Activated T-cell treated with anti-CD3 and anti-CD28 coated beads, Interleukin-2, amount 50 U/mL, for 4 hours (primary cell): Measurements from ENCODE around the gene ATP8A2. TPM values are rescaled to one million over a fixed set of nuclear protein-coding genes. Genes with fewer than 3 reads are reported as not detected.

Experiments
- ATAC-seq, 2 donors: fragments of 200-7000 bp; cut with Tn5 transposase; one replicate each; pipeline ENCODE4 v1.10.0; 2021
- DNase-seq: peaks from one replicate; pipeline ENCODE4 v3.0.0-alpha.2; 2020
- H3K27me3 Mint-ChIP-seq: one replicate; pipeline ENCODE4 v1.8.0; 2021; ENCODE audit warnings: low read depth, mixed read lengths
- H3K36me3 Mint-ChIP-seq: one replicate; pipeline ENCODE4 v1.8.0; 2022; ENCODE audit warnings: mixed read lengths; ENCODE audit not compliant: insufficient read depth
- H3K4me1 Mint-ChIP-seq: one replicate; pipeline ENCODE4 v1.8.0; 2021; ENCODE audit warnings: low read depth, mixed read lengths
- H3K4me3 Mint-ChIP-seq: one replicate; pipeline ENCODE4 v1.8.0; 2021; ENCODE audit warnings: mild to moderate bottlenecking, moderate library complexity, mixed read lengths
- H3K9me3 Mint-ChIP-seq: one replicate; pipeline ENCODE4 v1.8.0; 2021; ENCODE audit warnings: mixed read lengths
- total RNA-seq, 3 donors: library from RNA; stranded (reverse); gene quantifications; one replicate each; pipeline ENCODE4 v1.2.1, GENCODE V29; 2021

ATP8A2 gene
- total RNA-seq, 3 donors from 2014 or later = 0.22 to 0.56 (median 0.50) TPM

DNA sequence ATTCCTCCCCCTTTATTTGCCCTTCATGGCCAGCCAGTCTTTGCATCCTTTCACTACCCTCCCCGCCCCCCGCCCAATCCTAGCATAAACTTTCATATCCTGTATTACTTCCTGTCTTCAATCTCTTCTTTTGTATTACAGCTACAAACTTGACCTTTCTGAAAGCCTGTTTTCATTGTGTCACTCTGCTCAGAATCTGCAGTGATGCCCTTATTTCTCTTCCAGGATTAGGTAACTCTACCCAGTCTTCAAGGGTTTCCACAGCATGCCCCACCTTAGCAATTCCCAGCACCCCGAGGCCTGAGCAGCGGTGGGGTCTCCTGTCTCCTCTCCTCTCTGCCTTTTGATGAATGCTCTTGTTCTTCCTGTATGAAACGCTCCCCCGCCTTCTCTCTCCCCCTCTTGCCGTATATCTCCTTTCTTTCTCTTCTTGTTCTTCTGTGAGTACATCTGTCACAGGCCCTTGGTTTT lies 534.5 kb downstream of the ATP8A2 start:
- ATAC-seq (no peak), DNase-seq (no peak)
- Mint-ChIP-seq H3K9me3 (peaks cover 3% of the 10 kb centered on the region), H3K36me3 (no peaks in the 10 kb centered on the region), H3K4me1 (peaks cover under 1% of the 10 kb centered on the region), H3K4me3 (no peak overlapping the region), H3K27me3 (no peaks in the 10 kb centered on the region)

DNA sequence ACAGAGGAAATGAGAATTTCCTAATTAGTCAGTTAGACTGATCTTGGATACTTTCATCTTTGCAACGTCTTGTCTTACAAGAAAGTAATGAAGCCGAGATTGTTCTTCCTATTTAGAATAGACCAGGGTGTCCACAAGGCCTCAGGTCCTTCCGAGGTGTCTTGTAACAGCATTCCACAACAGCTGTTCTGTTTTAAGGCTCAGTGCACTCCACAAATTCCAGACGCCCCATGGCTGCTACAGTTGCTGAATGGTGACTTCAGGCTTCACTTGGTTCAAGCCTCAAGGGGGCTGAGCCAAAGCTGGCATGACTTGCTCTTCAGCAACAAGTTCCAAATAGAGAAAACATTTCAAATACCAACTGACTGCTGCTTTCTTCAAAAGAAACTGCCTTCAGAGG lies 536.6 kb downstream of the ATP8A2 start:
- H3K27me3 Mint-ChIP-seq = no peaks in the 10 kb centered on the region
- H3K4me1 Mint-ChIP-seq = no peaks in the 10 kb centered on the region
- no peaks in the 10 kb centered on the region for H3K36me3 Mint-ChIP-seq
- DNase-seq (no peak), ATAC-seq (no peak)
- no peaks in the 10 kb centered on the region for H3K9me3 Mint-ChIP-seq
- no peak overlapping the region for H3K4me3 Mint-ChIP-seq

DNA sequence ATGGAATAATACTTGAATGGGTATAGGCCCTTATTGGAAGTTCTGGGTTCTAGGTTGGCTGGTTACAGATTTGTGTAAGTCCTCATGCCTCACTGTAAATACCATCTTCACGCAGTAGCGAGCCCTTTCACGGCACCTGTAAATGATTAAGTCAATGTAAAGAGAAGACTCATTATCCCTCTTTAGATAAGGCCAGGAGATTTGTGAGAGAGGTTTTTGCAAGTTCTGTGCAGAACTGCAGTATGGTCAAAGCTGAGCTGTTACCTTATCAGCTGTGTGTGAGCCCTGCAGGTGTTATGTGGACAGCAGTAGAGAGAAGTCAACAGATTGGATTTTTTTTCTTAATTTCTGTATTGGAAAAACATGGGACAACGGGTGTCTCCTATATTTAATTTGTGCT lies 538.5 kb downstream of the ATP8A2 start:
- ATAC-seq = no peak
- Mint-ChIP-seq H3K4me1 (no peaks in the 10 kb centered on the region), H3K9me3 (no peaks in the 10 kb centered on the region), H3K4me3 (no peak overlapping the region), H3K27me3 (no peaks in the 10 kb centered on the region), H3K36me3 (no peaks in the 10 kb centered on the region)
- no peak for DNase-seq

DNA sequence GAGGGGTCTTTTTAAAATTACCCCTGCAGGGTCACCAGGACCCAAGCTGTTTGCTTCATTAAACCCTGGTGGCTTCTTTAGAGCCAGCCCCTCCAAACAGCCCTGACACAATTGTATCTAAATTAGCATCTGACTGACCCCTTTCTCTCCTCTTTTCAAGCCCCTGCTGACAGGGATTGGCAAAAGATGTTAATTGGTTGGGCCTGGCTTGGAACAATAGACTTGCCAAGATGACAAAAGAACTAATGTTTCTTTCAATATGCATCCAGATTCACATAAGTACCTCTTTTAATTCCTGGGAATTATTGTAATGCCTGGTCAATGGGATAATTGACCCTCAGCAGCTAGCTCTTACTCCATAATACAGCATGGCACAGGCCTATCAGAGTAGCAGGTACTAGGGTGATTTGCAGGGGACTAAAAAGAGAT lies 539.2 kb downstream of the ATP8A2 start:
- no peak overlapping the region for H3K4me3 Mint-ChIP-seq
- ATAC-seq = no peak
- H3K36me3 Mint-ChIP-seq = no peaks in the 10 kb centered on the region
- no peak for DNase-seq
- no peaks in the 10 kb centered on the region for H3K4me1 Mint-ChIP-seq
- H3K27me3 Mint-ChIP-seq = no peaks in the 10 kb centered on the region
- no peaks in the 10 kb centered on the region for H3K9me3 Mint-ChIP-seq

DNA sequence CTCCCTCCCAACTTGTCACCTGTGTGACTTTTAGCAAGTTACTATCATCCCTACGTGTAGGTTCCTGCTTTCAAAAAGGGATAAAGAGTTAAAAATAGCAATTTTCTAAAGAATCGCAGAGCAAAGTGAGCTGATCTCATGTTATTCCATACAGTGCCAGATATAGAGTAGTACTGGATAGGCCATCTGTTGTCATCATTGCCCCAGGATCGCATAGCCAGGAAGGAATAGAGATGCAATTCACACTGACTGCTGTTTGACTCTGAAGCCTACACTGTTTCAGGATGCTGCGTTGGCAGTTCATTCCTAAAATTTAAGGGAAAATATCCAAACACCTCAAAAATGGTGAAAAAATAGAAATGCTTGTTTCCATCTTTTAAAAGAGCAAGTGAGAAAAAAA lies 541.2 kb downstream of the ATP8A2 start:
- H3K4me3 Mint-ChIP-seq = no peak overlapping the region
- DNase-seq (no peak), ATAC-seq (no peak)
- no peaks in the 10 kb centered on the region for H3K9me3 Mint-ChIP-seq
- no peaks in the 10 kb centered on the region for H3K27me3 Mint-ChIP-seq
- H3K4me1 Mint-ChIP-seq = no peaks in the 10 kb centered on the region
- H3K36me3 Mint-ChIP-seq = no peaks in the 10 kb centered on the region

DNA sequence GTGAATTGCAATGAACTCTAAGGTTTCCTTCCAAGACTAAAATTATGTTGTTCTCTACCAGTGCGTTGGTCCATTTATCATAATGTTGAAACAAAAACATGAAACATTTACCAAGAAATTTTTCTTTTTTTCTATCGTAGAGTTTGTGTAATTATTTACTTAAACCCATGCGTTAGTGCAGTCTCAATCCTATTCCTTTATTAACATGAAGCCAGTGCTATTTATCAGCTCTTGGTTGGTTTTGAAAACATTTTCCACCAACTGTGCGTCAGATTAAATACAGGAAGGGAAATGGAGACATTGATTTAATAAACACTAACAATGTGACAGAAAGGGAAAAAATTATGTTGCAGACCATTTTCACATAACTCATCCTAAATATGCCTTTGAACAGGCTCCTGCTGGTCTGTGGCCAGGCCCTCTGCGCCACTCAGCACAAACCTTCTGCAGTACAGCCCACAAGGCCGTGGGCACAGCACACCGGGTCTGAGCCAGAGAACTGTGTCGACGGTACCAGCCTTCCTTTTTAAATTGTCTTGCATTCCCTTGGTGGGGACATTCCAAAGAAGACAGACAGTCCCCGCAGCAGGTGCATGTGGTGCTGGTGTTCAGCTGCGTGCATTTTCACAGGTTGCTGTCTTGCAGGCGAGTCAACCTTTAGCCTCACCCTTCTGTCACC lies 544.2 kb downstream of the ATP8A2 start:
- H3K4me3 Mint-ChIP-seq = no peak overlapping the region
- peaks cover 7% of the 10 kb centered on the region for H3K4me1 Mint-ChIP-seq
- ATAC-seq (no peak), DNase-seq (no peak)
- H3K36me3 Mint-ChIP-seq = no peaks in the 10 kb centered on the region
- no peaks in the 10 kb centered on the region for H3K9me3 Mint-ChIP-seq
- H3K27me3 Mint-ChIP-seq = no peaks in the 10 kb centered on the region

DNA sequence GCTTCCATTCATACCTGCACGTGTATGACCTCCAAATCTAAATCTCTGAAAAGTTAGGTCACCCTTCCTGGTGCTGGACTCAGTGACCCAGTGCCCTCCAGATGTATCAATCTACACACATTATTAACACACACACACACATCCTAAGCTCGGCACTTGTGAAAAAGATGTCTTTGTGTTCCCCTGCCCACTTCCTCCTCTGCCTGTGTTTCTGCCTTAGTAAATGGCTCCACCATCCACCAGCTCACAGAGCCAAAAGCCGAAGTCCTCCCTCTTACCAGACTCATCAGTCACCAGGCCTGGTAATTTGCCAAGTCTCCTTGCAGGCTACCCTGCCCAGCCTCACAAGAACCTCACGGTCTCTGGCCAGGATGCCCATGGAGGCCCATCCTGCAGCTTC lies 548.5 kb downstream of the ATP8A2 start:
- ATAC-seq = no peak
- H3K9me3 Mint-ChIP-seq = no peaks in the 10 kb centered on the region

DNA sequence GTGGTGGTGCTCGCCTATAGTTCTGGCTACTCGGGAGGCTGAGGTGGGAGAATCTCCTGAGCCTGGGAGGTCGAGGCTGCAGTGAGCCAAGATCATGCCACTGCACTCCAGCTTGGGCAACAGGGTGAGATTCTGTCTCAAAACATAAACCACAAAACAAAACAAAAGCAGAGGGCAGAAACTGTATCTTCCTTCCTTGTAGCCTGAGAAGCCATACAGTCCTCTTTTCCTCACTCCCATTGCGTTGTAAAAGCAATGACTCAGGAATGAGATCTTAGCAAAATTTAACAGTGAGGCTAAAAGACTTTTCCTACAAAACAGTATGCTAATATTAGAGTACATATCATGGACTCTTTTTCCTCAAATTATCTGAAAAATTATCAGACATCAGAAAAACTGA lies 549.2 kb downstream of the ATP8A2 start:
- Mint-ChIP-seq H3K9me3 (no peaks in the 10 kb centered on the region), H3K4me1 (peaks cover 7% of the 10 kb centered on the region), H3K27me3 (no peaks in the 10 kb centered on the region), H3K36me3 (no peaks in the 10 kb centered on the region), H3K4me3 (no peak overlapping the region)
- no peak for ATAC-seq
- DNase-seq = no peak

More for the DNA sequence above, 548.5 kb downstream of the ATP8A2 start:
- Mint-ChIP-seq H3K36me3 (no peaks in the 10 kb centered on the region), H3K4me1 (peaks cover 7% of the 10 kb centered on the region), H3K27me3 (no peaks in the 10 kb centered on the region), H3K4me3 (no peak overlapping the region)
- no peak for DNase-seq

DNA sequence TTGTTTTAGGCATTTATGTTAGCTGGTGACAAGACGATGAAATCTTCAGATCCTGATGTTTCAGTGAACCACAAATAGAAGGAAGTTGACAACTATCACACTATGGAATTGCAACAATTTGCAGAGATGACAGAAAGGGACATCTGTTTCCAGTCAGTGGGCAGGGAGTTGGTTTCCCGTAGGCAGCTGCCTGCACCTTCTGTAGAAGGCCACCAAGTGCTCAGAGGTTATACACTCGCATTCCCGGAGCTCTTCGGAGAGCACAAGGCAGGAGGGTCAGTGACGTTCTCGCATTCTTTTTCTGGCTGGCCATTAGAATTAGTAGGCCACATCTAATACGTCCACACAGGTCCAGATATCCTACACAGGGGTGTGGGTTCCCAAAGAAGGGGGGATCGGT lies 550.6 kb downstream of the ATP8A2 start:
- no peak for ATAC-seq
- Mint-ChIP-seq H3K36me3 (no peaks in the 10 kb centered on the region), H3K27me3 (no peaks in the 10 kb centered on the region), H3K9me3 (no peaks in the 10 kb centered on the region), H3K4me1 (peaks cover 7% of the 10 kb centered on the region), H3K4me3 (no peak overlapping the region)
- DNase-seq = no peak

DNA sequence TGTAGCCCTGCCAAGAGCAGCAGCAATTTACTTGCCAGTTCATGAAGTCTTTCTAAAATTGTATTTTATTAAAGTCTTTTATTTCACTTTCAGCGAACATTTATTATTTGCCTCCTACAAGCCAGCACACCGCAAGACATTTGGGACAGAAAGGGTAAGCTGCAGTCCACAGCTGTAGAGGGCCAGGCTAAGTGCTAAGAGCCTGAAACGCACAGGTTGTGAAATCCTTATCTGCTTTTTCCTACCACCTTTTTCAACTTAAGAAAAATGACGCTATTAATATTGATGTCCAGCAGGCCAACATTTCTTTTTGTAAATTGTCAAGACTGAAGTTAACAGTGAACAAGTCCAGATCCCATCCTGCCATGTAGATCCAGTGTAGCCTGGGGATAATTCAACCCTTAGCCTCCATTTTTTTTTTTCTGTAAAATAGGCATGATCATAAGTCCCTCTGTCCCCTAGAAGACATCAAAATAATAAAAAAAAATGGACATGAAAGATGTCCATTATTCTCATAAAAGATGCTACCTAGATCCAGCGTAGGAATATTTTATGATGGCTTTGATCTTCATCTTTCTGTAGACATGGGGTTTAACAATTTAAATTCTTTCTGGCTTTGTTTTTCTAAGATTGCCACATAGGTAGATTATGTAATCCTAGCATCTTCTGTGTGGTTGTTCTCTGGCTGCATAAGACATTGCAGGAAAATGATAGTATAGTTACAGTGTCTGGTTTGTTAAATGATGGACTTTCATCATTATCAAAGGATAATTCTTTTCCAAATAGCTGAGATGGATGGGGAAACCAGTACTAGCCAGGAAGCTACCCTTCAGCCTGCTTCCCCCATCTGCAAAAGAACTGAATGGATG lies 551.7 kb downstream of the ATP8A2 start:
- no peak for DNase-seq
- Mint-ChIP-seq H3K27me3 (no peaks in the 10 kb centered on the region), H3K4me3 (no peak overlapping the region), H3K36me3 (no peaks in the 10 kb centered on the region), H3K9me3 (no peaks in the 10 kb centered on the region), H3K4me1 (peaks cover 7% of the 10 kb centered on the region)
- no peak for ATAC-seq

DNA sequence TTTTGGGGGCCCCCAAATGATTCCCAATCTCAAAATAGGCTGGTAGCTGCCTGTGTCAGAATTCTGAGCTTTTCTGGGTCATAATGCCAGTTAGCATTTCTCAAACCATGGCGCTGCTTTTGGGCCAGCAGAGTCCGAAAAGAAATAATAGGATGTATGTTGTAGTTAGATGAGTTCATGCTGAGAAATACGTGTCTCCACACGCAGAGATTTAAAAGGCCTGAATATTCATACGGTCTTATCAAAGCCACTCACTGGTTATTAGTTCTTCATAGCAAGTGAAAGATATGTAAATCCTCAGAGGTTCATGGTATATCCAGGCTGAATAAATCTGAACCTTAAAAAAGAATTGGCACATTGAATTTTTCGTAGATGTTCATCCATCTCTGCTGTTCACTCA lies 555.6 kb downstream of the ATP8A2 start:
- H3K27me3 Mint-ChIP-seq = no peaks in the 10 kb centered on the region
- no peaks in the 10 kb centered on the region for H3K36me3 Mint-ChIP-seq
- no peaks in the 10 kb centered on the region for H3K9me3 Mint-ChIP-seq
- H3K4me3 Mint-ChIP-seq = no peak overlapping the region
- DNase-seq (no peak), ATAC-seq (no peak)
- H3K4me1 Mint-ChIP-seq = no peaks in the 10 kb centered on the region

DNA sequence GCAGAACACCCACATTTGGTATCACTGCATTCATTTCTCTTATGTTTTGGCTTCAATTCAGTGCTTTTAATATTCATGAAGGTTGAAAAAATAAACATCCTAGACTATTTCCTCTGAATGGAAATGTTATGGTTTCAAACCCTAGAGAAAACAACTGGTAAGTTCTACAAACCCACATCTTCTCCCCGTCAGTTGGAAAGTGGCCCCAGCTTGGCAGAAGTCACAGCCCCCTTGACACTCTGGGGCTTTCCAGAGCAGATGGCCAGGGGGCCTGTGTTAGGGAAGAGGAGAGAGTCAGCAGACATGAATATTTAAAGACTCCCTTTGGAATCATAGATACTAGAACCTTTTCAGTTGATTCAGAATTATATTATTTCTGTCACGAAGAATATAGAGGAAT lies 556.2 kb downstream of the ATP8A2 start:
- no peak for ATAC-seq
- Mint-ChIP-seq H3K27me3 (no peaks in the 10 kb centered on the region), H3K4me3 (no peak overlapping the region), H3K4me1 (no peaks in the 10 kb centered on the region), H3K36me3 (no peaks in the 10 kb centered on the region), H3K9me3 (no peaks in the 10 kb centered on the region)
- DNase-seq = no peak

DNA sequence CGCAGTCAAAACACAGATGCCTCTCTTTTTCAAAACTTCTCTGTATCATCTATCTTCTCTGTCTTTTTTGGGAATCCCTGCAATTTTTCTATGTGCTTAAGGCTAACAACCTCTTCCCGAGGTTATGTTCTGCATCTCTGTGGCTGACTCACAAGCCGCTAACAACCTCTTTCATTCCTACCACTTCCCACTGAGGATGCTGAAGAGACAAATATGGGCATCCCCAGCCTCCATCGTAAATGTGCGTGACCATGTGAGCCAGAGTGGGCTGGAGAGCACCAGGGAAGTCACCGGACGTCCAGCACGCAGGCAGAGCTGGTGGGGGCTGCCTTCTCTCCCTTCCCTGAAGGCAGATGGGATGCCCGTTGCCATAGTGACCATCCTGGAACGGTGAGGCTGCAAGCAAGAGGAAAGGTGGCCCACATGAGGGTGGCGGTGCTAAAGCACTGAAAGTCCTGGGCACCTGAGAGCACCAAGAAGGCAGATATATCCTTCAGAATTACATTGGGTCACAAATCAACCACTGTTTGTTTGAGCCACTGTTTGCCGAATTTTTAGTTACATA lies 557.2 kb downstream of the ATP8A2 start:
- Mint-ChIP-seq H3K9me3 (no peaks in the 10 kb centered on the region), H3K4me3 (no peak overlapping the region), H3K4me1 (no peaks in the 10 kb centered on the region), H3K27me3 (no peaks in the 10 kb centered on the region), H3K36me3 (no peaks in the 10 kb centered on the region)
- no peak for ATAC-seq
- no peak for DNase-seq

DNA sequence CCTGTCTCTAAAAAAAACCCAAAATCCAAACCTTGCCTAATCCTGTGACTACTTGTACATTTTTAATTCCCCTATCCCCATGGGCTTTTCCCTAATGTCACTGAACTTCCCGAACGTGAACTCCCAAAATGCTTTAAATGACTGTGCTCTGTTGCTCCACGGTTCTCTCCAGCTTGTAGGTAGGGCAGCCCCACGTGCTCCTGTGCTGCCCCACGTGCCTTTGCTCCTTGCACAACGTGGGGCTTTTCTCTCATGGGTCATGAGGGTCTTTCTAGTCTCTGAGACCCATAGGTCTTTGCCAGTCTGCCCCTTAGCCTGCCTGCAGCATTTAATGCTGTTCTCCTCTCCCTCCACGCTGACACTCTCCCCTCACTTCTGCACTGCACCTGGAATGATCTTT lies 558.0 kb downstream of the ATP8A2 start:
- no peak for ATAC-seq
- no peaks in the 10 kb centered on the region for H3K36me3 Mint-ChIP-seq
- no peak overlapping the region for H3K4me3 Mint-ChIP-seq
- no peak for DNase-seq
- no peaks in the 10 kb centered on the region for H3K27me3 Mint-ChIP-seq
- H3K9me3 Mint-ChIP-seq = no peaks in the 10 kb centered on the region
- no peaks in the 10 kb centered on the region for H3K4me1 Mint-ChIP-seq

DNA sequence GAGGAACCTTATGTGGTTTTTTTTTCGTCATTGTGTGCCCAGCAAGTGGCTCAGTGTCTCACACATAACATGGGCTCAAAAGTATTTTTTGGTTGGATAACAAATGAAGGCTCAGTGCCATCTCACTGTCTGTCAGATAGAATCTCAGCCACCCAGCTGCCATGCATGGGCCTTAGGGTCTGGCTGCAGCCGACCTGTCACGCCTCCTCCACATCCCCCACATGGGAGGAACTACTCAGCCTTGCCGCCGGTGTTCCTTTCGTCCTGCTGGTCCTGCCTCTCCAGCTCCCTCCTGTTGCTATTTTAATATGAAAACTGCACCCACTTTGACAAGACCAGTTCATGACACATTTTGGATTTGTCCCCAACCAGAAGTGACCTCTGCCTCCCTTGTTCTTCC lies 558.9 kb downstream of the ATP8A2 start:
- Mint-ChIP-seq H3K27me3 (no peaks in the 10 kb centered on the region), H3K36me3 (no peaks in the 10 kb centered on the region), H3K4me1 (no peaks in the 10 kb centered on the region), H3K4me3 (no peak overlapping the region), H3K9me3 (no peaks in the 10 kb centered on the region)
- ATAC-seq (no peak), DNase-seq (no peak)
